ENCODE results near the gene TBX4.
"Not testable (repeated sequence)": the region's sequence is repeated elsewhere in the genome, so short reads cannot be mapped to it uniquely, and the experiment has no call there.

Gene TBX4

GRCh38 chr17:61519754-61520440 lies 67.7 kb downstream of the TBX4 start:
- DNase-seq (ENCODE audit: low read depth in 4 of 4, low spot score in 1 of 4), result no peak

- no peak for DNase-seq (ENCODE audit: low read depth in 4 of 4, low spot score in 1 of 4)
Measured at GRCh38 chr17:61520897-61521296, 68.7 kb downstream of the TBX4 start.

DNA sequence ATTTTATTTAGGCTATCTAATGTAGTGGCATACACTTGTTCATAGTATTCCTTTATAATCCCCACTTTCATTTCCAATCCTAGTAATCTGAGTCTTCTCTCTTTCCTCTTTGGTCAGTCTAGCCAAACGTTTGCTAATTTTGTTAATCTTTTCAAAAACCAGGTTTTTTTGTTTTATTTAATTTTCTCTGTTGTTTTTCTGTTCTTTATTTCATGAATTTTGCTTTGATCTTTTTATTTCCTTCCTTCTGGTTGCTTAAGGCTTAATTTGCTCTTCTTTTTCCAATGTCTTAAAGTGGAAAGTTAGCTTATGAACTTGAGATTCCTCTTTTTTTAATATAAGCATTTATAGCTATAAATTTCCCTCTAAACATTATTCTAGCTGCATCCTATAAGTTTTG lies 69.9 kb downstream of the TBX4 start:
- DNase-seq (ENCODE audit: low read depth in 4 of 4, low spot score in 1 of 4), result no peak

DNA sequence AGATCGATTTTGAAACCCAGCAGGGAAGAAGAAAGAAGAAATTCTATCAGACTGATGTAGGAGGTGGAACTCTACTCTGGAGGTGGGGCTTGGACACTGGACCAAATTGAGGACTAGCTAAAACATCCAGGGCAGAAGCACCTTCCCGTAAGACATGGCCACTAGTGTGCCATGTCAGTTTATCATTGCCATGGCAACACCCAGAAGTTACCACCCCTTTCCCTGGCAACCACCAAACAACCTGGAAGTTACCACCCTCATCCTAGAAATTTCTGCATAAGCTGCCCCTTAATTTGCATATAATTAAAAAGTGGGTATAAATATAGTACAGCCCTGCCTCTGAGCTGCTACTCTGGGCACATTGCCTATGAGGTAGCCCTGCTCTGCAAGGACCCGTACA lies 72.1 kb downstream of the TBX4 start:
- no peak for DNase-seq (ENCODE audit: low read depth in 4 of 4, low spot score in 1 of 4)

DNA sequence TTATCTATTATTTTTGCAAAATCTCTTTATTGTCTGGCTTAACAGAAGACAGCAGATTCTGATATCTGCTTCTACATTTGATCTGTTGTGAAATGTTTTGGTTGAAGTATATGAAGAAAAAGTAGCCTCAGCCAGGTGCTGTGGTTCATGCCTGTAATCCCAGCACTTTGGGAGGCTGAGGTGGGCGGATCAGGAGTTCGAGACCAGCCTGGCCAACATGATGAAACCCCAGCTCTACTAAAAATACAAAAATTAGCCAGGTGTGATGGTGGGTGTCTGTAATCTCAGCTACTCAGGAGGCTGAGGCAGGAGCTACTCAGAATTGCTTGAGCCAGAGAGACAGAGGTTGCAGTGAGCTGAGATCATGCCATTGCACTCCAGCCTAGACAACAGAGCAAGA lies 75.2 kb downstream of the TBX4 start:
- DNase-seq (ENCODE audit: low read depth in 4 of 4, low spot score in 1 of 4), result not testable (repeated sequence)

DNA sequence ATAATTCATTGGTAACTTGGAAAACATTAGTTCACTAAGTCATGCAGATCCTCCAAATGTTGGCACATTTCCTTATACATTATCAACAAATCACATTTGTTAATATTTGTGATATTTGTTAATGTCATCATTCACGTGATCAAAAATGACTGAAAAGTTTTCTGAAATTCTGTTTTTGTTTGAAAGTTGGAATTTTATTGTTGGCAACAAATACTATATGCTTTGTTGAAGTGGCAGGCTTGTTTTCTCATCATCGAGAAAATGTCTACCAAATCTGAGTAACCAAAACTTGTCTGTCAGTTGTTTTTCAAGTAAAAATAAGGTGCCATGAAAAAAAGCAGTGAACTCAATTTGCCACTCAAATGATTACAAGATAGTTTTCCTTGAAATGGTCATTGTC lies 75.9 kb downstream of the TBX4 start:
- DNase-seq (ENCODE audit: low read depth in 4 of 4, low spot score in 1 of 4), result no peak

- no peak for DNase-seq (ENCODE audit: low read depth in 4 of 4, low spot score in 1 of 4)
Measured at GRCh38 chr17:61531223-61531622, 79.0 kb downstream of the TBX4 start.

GRCh38 chr17:61532826-61533225 lies 80.6 kb downstream of the TBX4 start:
- no peak for DNase-seq (ENCODE audit: low read depth in 4 of 4, low spot score in 1 of 4)

DNA sequence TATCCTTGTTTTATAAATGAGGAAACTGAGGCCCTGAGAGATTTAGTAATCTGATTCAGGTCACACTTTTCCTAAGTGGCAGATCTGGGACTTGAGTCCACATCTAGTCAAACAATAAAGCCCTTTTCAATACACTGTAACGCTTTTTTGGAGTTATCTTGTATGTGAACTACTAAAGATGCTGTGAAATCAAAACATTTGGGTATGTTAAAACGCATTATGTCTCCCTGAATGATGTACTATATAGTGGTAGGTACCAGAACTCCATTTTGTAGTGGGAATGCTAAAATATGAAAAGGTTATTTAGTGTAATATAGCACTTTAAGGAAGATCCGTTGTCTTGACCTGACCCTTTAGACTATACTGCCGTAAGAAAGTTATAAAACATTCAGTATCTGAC lies 81.6 kb downstream of the TBX4 start:
- no peak for DNase-seq (ENCODE audit: low read depth in 4 of 4, low spot score in 1 of 4)

GRCh38 chr17:61534414-61534813 lies 82.2 kb downstream of the TBX4 start:
- DNase-seq (ENCODE audit: low read depth in 4 of 4, low spot score in 1 of 4), result no peak
